HFFc6 (cell line): ENCODE measurements around the gene NOSIP. TPM values are rescaled to one million over a fixed set of nuclear protein-coding genes. Genes with fewer than 3 reads are reported as not detected.

Experiments used
- DNase-seq: peaks from one replicate; pipeline ENCODE4 v3.0.0-alpha.2; 2018
- H3K27ac Mint-ChIP-seq: 2 replicates; pipeline ENCODE4 v1.8.0; 2020; ENCODE audit warnings: mild to moderate bottlenecking, mixed read lengths
- H3K27me3 Mint-ChIP-seq: 2 replicates; pipeline ENCODE4 v1.8.0; 2021; ENCODE audit warnings: mild to moderate bottlenecking, moderate library complexity, mixed read lengths; ENCODE audit not compliant: insufficient read depth
- H3K36me3 Mint-ChIP-seq: 2 replicates; pipeline ENCODE4 v1.8.0; 2021; ENCODE audit warnings: low read depth, mixed read lengths
- H3K4me1 Mint-ChIP-seq: 2 replicates; pipeline ENCODE4 v1.8.0; 2020; ENCODE audit warnings: low read depth, mixed read lengths
- H3K4me3 Mint-ChIP-seq: 2 replicates; pipeline ENCODE4 v1.8.0; 2020; ENCODE audit warnings: mild to moderate bottlenecking, moderate library complexity, mixed read lengths
- H3K9me3 Mint-ChIP-seq: 2 replicates; pipeline ENCODE4 v1.8.0; 2020; ENCODE audit warnings: mild to moderate bottlenecking, mixed read lengths
- CTCF ChIP-seq: fragments of 200-600 bp; sonication (generic); IDR thresholded peaks from 2 replicates; pipeline ENCODE4 v1.5.0; 2021; ENCODE audit warnings: antibody characterized with exemption, mild to moderate bottlenecking
- total RNA-seq, 6 experiments: library from RNA; stranded (reverse); fragmentation: NEBNext Ultra II Directional; extraction: Animal tissue kit (Norgen Biotek cat#: 25700); gene quantifications; 2 replicates in 1 of 6; 3 replicates in 5 of 6; pipeline ENCODE4 v1.2.3, GENCODE V29; 2021

The NOSIP gene
- total RNA-seq, 6 experiments from 2014 or later, result 66.0 to 79.7 (median 72.4) TPM

GRCh38 chr19:49594157-49594992 is 14.0 kb upstream of the NOSIP start:
- Mint-ChIP-seq H3K36me3 (peaks cover 16% of the 10 kb centered on the region; the same call in 1 of the 2 replicates), H3K27ac (peak overlapping the region; percentile 70), H3K4me1 (peaks cover 20% of the 10 kb centered on the region), H3K4me3 (peak overlapping the region; percentile 90; the same call in 1 of the 2 replicates), H3K9me3 (no peaks in the 10 kb centered on the region), H3K27me3 (peaks cover 2% of the 10 kb centered on the region; the same call in 1 of the 2 replicates)
- DNase-seq, result no peak
- no peak for TF ChIP-seq CTCF

GRCh38 chr19:49593233-49594113 is 13.1 kb upstream of the NOSIP start:
- Mint-ChIP-seq H3K27me3 (peaks cover 2% of the 10 kb centered on the region; the same call in 1 of the 2 replicates), H3K4me3 (peak overlapping the region; percentile 90), H3K4me1 (peaks cover 20% of the 10 kb centered on the region), H3K36me3 (peaks cover 12% of the 10 kb centered on the region; the same call in 1 of the 2 replicates), H3K9me3 (no peaks in the 10 kb centered on the region), H3K27ac (peak overlapping the region; percentile 70)
- TF ChIP-seq CTCF, result no peak
- peak; percentile 85 for DNase-seq

GRCh38 chr19:49592486-49593232 is 12.3 kb upstream of the NOSIP start:
- H3K27me3 Mint-ChIP-seq, result peaks cover 2% of the 10 kb centered on the region; the same call in 1 of the 2 replicates
- no peak for TF ChIP-seq CTCF
- peak overlapping the region; percentile 70 for H3K27ac Mint-ChIP-seq
- DNase-seq, result no peak
- no peaks in the 10 kb centered on the region for H3K9me3 Mint-ChIP-seq
- peaks cover 20% of the 10 kb centered on the region for H3K4me1 Mint-ChIP-seq
- peak overlapping the region; percentile 90 for H3K4me3 Mint-ChIP-seq
- H3K36me3 Mint-ChIP-seq, result peaks cover 12% of the 10 kb centered on the region; the same call in 1 of the 2 replicates

- Mint-ChIP-seq H3K4me3 (peak overlapping the region; percentile 90), H3K4me1 (peaks cover 20% of the 10 kb centered on the region), H3K27ac (peak overlapping the region; percentile 70), H3K36me3 (peaks cover 12% of the 10 kb centered on the region; the same call in 1 of the 2 replicates), H3K9me3 (no peaks in the 10 kb centered on the region), H3K27me3 (peaks cover 2% of the 10 kb centered on the region; the same call in 1 of the 2 replicates)
- peak; percentile 44 for DNase-seq
- TF ChIP-seq CTCF, result no peak
These were observed 11.6 kb upstream of the NOSIP start for GRCh38 chr19:49591731-49592485.
